ENCODE results near the gene TMIE.
A peak's percentile ranks its signal among the peaks of the same experiment; 100 is the strongest.
"Not testable (repeated sequence)": the region's sequence is repeated elsewhere in the genome, so short reads cannot be mapped to it uniquely, and the experiment has no call there.

TMIE gene

DNA sequence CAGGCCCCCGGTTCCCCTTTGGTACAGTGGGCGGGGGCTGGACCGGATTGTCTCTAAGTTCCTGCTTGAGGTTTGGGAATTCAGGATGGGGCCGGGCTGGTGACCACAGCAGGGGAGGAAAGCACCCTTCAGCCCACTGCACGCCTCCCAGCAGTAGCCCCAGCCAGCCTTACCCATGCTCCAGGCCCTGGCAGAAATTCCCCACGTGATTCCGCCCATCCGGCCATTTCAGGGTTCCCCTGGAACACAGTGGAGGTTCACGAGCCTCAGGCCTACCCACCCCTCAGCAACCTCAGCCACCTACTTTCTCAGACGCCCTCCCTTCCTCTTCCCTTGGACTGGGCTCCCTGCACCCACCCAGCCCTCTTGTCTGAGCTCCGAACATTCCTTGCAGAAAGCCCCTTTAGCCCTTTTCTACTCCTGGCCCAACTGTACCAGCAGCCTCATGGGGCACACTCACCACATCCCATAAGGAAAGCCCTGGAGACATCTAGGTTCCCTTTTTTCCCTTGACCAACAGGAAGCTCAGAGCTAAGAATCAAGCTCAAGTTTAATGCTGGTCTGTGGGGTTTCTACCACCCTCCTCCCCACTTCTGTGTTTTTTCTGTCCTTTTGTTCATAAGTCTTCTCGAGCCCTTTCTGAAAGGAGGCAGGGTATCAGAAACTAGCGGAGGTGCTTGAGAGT is 19.2 kb upstream of the TMIE start:
- no peak overlapping the region for H3K27ac ChIP-seq
- DNase-seq (ENCODE audit: low read depth, low spot score): no peak

GRCh38 chr3:46682974-46683373 is 18.2 kb upstream of the TMIE start:
- no peak overlapping the region for H3K27ac ChIP-seq
- DNase-seq (ENCODE audit: low read depth, low spot score): no peak

DNA sequence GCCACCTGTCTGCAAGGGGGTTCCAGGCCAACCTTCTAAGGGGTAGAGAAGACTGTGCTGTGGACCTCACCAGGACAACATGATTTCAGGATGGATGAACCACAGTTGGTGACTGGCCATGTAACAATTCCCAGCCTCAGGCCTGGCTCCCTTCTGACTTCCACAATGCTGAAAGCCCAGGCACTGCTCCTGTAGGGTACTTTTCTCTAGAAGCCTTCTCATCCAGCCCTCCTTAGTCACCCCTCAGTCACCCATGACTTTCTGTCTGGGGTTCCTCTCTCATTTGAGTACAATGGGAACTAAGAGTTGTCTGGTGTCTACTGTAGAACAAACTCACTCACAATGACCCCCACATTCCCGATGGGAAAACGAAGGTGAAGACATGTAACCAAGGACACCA is 16.3 kb upstream of the TMIE start:
- no peak overlapping the region for H3K27ac ChIP-seq
- no peak for DNase-seq (ENCODE audit: low read depth, low spot score)

DNA sequence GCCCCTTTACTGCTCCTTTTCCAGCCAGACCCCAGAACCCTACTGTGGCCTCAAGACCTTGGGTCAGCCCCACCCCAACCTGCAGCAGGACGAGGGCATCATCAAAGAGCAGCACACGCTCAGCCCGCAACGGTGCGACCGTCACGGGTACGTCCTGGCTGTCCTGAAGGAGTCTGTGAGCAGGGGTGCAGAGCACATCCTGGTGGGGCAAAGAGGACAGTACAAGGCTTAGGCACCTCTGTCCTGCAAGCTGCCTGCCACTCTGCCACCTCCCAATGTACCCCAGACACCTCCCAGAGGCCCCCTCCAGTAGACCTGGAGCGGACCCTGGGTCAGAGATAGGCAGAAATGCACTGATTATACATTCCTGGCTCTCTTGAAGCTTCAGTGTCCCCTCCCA is 15.7 kb upstream of the TMIE start:
- H3K27ac ChIP-seq: no peak overlapping the region
- DNase-seq (ENCODE audit: low read depth, low spot score): no peak

DNA sequence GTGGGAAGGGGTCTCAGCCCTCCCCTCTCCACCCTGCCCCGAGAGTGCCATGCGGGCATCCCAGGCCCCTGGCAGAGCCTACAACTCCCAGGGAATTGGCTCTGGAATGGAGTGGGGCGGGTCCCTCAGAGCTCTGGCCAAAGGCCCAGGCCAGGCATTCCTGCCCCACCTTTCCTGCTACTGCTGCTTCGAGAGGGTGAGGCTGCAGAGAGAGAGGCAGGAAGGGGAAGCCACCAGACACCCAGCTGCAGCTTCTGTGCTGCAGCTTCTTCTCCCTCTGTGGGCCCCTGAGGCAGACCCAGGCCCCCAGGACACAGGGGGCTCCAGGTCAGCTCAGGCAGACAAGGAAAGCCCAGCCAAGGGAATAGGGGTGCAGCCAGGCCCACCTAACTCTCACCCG is 10.4 kb upstream of the TMIE start:
- DNase-seq (ENCODE audit: low read depth, low spot score): no peak
- H3K27ac ChIP-seq: peak overlapping the region; percentile 100

DNA sequence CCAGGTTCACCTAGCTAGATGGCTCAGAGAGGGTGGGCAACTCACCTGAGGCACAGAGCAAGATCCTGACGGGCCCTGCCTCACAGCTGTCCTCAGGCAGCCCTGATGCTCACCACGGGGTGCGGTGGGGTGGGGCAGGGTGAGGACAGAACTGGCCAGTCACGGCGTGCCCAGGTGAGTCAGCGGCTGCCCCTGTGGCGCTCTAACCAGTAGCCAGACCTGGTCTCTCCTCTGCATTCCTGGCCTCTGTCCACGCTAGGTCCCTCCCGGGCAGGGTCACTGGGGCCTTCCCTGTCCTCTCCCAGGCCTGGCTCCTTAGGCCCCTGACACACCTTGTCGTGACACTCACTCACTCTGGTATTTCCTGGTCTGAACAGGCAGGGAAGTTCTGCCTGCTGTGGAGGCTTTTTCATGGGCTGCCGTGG is 8.6 kb upstream of the TMIE start:
- H3K27ac ChIP-seq: peak overlapping the region; percentile 100

GRCh38 chr3:46693038-46693891 is 7.9 kb upstream of the TMIE start, which contains the start of gene ALS2CL:
ALS2CL (minus strand) TSS chr3:46693679; CDS start chr3:46689440, 4,239 bp downstream.
- no peak for DNase-seq (ENCODE audit: low read depth, low spot score)
- peak within 1 kb of the TSS; percentile 100 for H3K27ac ChIP-seq

More for the DNA sequence above, 8.6 kb upstream of the TMIE start:
- DNase-seq (ENCODE audit: low read depth, low spot score): peak; percentile 88

- H3K27ac ChIP-seq: peak overlapping the region; percentile 100
These were observed 7.3 kb upstream of the TMIE start for GRCh38 chr3:46693892-46694226.

DNA sequence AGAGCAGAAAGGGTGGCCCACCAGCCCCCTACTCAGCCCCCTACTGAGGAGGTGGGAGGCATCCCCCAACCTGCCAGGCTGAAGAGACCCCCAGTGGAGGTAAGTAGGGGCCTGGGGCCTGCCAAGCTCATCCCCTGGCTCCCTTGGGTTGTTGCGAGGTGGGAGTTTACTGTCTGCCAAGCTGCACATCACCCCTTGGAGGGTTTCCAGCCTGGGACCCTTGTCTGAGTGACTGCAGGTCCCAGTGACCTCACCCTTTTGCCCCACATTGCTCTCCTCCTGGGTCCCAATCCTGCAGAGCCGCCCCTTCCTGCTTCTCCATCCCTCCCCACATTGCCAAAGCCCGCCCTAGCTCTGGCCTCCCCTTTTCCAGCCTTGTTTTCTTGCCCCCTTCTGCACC is 6.7 kb upstream of the TMIE start:
- H3K27ac ChIP-seq: peak overlapping the region; percentile 100
- DNase-seq (ENCODE audit: low read depth, low spot score): no peak

More at GRCh38 chr3:46693892-46694226, 7.3 kb upstream of the TMIE start:
- DNase-seq (ENCODE audit: low read depth, low spot score): no peak

DNA sequence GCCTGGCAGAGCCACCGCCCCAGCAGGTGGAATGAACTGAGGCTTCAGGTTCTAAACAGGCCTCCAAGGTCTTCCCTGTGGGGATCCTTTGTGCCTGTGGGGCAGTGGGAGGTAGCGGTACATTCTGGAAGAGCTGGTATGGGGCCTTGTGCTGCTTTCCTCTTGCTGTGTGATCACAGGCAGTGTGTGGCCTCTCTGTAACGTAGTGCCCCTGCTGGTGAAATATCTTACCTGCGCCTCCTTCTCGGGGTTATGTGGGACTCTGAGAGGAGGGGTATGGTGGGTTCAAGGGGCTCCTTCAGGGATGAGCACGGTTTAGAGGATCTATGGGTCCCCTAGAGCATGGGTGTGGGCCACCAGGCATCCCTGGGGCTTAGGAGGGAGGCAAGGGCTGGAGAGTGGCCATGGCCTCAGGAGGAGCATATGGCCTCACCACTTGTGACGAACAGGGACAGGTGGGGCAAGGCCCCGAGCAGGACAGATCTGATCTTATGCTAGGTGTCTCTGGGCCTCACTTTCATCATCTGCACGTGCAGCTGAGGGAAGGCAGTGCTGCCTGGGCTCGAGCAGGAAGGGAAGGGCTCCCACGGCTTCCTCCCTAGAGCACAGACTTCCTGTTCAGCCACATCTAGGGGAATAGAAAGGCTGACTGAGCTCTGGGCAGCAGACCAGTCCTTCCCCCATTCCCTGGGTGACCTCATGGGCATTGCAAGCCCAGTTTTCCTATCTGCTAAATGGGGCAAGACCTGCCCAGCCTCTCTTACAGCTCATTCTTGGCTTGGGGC is 5.8 kb upstream of the TMIE start:
- no peak for DNase-seq (ENCODE audit: low read depth, low spot score)
- peak overlapping the region; percentile 100 for H3K27ac ChIP-seq

GRCh38 chr3:46695962-46696894 is 5.0 kb upstream of the TMIE start:
- H3K27ac ChIP-seq: peak overlapping the region; percentile 100
- no peak for DNase-seq (ENCODE audit: low read depth, low spot score)

GRCh38 chr3:46699676-46700523 is 1.3 kb upstream of the TMIE start:
- no peak overlapping the region for H3K27ac ChIP-seq
- DNase-seq (ENCODE audit: low read depth, low spot score): no peak

GRCh38 chr3:46700772-46701171 is 420 bp upstream of the TMIE start:
- H3K27ac ChIP-seq: no peak overlapping the region
- no peak for DNase-seq (ENCODE audit: low read depth, low spot score)

DNA sequence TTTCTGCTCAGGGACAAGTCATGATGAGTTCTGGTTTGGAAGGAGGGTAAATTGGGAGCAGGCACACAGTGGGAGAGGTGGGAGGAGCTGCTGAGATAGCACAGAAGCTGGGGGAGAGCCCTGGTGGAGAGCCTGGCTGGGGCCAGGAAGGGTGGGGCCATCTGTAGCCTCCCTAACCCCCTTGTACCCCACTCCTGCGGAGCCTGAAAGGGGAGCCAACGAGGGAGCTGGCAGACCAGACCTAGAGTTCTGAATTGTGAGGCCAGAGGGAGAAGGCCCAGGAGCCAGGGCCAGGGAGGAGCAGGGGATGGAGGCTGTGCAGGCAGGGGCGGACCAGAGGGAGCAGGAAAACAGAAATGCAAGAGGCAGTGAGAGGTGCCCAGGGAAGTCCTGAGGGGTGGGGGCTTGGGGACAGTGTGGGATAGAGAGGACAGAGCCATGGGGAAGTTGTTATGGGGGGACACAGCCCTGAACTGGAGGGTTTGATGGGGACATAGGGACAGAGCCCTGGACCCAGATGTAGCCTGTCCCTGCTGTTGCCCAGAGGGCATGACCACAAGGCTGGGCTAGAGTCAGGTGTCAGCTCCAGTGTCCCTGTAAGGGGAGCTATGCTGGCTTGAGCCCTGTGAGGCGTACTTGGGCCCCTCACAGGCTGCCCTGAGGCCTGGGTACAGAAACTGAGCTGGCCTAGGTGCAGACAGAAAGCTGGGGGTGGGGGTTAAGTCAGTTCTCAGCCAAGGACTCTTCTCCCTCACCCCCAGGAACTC is 1.2 kb downstream of the TMIE start:
- H3K27ac ChIP-seq: no peak overlapping the region
- DNase-seq (ENCODE audit: low read depth, low spot score): no peak

DNA sequence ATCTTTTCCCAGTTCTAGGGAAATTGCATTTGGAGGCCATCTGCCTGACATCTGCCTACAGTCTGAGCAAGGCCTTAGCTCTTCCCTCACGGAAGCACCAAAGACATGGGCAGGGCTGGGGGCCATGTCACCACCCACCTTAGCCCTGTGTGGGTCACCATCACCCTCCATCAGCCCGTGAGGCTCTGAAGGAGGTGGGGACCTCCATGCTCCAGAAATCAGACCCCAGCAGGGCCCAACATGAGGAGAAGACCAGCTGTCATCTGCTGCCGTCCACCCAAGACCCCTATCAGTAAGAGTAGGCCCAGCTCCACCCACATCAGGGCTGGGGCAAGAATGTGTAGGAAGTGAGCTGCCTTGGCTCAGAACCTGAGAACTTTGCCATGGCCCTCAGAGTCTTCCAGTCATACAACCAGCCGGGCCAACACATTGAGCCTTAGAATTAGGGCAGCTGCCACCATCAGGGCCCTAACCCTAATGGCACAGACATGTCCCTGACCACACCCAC is 1.9 kb downstream of the TMIE start:
- DNase-seq (ENCODE audit: low read depth, low spot score): no peak
- H3K27ac ChIP-seq: no peak overlapping the region

DNA sequence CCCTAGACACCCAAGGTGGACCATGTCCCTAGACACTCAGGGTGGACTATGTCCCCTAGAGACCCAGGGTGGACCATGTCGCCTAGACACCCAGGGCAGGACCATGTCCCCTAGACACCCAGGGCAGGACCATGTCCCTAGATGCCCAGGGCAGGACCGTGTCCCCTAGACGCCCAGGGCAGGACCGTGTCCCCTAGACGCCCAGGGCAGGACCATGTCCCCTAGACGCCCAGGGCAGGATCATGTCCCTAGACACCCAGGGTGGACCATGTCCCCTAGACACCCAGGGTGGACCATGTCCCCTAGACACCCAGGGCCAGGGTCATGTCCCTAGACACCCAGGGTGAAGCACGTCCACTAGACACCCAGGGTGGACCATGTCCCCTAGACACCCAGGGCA is 3.2 kb downstream of the TMIE start:
- not testable (repeated sequence) for DNase-seq (ENCODE audit: low read depth, low spot score); H3K27ac ChIP-seq

DNA sequence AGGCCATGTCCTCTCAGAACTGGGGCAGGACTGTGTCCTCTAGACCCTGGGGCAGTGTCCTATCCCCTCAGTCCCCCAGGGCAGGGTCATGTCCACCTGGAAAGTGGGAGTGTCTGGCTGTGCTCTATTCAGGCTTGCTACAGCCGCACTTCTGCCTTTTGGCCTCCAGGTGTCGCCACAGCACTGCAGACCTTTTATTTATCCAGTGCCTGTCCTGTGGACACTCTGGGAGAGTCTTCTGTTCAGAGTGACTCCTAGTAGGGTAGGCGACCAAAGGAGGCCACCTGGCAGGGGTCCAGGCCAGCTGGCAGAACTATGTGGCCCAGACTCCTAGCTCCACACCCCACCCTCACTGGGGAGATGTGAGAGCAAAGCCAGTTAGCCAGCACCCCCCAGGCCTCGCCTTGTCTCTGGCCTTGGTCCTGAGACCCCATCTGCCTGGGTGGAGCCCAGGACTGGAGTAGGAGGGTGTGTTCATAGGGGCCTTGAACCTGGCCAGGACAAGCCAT is 3.9 kb downstream of the TMIE start:
- no peak overlapping the region for H3K27ac ChIP-seq
- no peak for DNase-seq (ENCODE audit: low read depth, low spot score)
